SH-SY5Y (cell line): ENCODE data around the gene KLHL41.

ENCODE experiments used
- GATA2 ChIP-seq: IDR thresholded peaks from 2 replicates; pipeline ENCODE4 v1.6.1; 2011; ENCODE audit warnings: mild to moderate bottlenecking, low read depth, low read length
- GATA3 ChIP-seq: IDR thresholded peaks from 2 replicates; pipeline ENCODE4 v1.6.1; 2011; ENCODE audit warnings: low read depth, mild to moderate bottlenecking, low read length, moderate library complexity

DNA sequence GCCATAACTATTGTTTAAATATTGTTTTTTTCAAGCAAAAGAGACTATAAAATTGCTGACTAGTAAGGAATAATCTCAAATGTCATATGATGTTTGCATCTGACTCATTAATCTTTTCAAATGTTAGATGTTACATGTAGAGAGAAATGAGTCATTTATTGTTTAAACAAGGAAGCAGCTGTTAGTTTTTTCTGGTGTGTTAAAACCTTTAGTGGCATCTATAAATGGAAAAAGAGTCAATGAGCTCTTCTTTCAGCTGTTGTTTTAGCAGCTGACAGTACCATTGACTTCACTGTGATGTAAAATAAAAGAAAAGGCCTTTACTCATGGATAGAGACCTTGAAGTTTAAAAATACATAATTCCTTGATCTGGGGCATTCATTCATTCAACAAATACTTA is 1.8 kb upstream of the KLHL41 start:
- TF ChIP-seq GATA2 (no peak), GATA3 (no peak)
